RKO (cell line): ENCODE results near the gene LRRC26.

Experiments used
- DNase-seq: peaks from one replicate; pipeline ENCODE4 v3.0.0-alpha.2; 2016; ENCODE audit warnings: low spot score

Gene LRRC26

DNA sequence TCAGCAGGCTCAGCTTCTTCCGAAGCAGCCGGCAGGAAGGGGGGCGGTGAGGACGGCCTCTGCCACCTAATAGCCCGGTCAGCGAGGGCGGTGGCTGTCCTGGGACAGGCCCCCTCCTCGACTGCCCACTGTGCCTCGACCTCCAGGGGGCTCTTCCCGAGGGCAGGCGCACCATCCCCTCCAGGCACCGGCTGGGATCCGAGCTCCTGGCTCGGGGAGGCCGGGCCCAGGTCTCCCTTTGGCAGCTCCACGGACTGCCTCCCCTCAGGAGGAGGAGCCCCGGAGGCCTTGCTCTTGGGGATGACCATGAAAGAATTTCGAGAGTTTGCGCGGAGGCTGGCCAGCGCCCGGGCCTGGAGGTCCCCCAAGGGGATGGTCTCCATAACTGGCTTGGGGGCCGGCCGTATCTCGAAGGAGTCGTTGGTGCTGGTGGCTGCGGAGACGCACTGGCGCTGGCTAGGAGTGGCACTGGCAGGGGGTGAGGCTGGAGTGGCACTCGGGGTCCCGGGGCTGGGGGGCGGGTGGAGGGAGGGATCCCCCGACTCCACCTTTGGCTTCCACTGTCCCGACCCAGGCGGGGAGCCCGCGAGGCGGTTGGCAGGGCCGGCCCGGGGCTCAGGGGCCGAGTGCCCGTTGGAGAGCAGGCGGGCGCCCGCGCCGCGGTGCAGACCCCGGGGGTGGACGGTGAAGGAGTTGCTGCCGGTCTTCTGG, 29.7 kb upstream of the LRRC26 start:
- peak; percentile 65 for DNase-seq

DNA sequence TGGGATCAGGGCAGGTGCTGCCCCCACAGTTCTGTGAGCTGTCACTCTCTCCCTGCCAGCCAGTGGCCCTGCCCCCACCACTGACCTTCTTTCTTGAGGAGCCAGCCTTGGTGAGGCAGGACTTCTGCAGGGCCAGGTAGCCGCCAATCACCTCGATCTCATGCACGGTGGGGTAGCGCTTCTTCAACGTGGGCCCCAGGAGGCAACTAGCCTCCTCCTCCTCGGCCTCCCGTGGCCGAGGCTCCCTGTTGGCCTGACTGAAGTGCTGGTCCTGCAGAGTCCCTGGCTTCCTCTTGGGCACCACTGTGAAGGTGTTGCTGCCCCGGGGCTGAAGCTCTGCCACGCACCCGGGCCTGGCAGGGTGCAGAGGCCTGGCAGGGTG, 29.0 kb upstream of the LRRC26 start:
- peak; percentile 61 for DNase-seq

DNA sequence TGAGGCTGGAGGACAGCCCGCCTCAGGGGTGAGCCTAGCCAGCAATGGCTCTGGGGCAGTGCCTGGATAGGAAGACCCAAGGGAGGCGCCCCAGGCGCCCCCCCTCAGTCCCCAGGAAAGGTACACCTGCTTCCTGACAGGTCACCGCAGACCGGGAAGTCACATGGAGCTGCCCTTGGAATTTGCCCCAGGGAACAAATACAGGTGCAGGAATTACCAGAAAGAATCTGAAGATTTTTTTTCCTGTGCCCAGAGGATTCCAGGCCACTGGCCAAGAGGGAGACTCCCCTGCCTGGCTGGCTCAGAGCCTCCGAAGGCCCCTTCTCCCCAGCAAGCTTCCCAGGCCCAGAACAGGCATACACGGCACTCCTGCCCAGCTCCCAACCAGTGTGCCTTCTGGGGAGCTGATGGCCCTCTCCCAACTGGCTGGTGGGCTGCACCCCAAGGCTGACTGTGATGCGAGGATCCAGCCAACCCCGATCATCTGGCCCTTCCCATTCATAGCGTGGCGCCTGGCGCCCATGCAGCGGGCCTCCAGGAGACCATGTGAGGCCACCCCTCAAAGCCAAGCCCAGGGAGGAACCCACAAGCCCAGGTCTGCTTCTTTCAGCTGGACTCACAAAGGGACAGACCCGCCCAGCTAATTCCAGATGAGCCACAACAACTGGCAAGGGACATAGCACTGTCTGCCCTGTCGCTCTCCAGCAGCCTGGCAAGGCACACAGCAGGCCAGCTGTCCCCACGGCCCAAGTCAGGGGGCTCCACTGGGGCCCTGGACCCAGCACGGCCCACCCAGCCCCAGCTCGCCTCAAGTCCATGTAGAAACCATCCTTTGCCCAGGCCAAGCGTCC, 28.4 kb upstream of the LRRC26 start:
- no peak for DNase-seq

DNA sequence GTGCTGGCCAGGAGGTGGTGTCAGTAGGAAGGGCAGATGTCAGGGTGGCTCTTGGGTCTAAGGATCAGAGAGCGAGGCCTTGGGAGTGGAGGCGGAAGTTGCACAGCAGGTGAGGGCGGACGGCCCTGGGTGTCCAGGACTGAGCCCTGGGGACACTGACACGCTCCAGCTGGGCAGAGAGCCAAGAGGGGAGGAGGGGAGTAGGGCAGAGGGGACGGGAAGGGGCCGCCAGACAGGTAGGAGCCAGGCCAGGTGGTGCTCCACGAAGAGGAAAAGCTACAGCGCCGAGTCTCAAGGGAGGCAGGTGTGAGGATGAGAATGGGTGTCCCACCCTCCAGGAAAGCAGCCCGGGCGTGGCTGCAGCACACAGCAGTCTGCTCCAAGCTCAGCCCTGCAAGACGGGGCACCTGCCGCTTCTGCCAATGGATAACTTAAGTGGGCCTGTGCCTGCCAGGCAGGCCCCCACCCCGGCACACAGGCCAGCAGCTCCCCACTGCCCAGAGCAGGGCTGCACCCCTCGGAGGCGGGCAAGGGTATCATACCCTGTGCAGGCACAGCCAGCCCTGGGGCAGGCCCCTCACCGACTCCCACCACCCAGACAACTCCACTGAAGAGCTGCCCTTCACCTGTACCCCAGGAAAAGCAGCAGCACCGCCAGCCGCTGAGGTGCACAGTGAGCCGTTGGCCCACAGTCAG, 25.8 kb upstream of the LRRC26 start:
- no peak for DNase-seq

DNA sequence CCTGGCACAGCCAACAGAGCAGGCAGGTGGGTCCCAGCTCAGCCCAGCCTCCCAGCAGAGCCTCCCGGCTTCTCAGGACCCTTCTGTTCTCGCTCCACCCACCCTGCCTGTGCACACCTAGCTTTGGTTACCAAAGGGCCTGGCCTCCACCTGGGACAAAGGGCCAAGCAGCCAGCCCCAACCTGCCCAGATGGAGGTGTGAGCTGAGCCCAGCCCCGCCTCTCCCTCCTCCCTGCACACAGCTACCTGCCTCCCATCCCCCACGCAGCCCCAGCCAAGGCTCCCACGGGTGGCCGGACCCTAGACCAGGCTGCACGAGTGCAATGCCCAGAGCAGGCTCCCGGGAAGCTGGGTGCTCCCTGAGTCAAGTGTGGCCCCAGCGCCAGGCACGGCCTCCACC, 25.1 kb upstream of the LRRC26 start:
- DNase-seq: no peak

DNA sequence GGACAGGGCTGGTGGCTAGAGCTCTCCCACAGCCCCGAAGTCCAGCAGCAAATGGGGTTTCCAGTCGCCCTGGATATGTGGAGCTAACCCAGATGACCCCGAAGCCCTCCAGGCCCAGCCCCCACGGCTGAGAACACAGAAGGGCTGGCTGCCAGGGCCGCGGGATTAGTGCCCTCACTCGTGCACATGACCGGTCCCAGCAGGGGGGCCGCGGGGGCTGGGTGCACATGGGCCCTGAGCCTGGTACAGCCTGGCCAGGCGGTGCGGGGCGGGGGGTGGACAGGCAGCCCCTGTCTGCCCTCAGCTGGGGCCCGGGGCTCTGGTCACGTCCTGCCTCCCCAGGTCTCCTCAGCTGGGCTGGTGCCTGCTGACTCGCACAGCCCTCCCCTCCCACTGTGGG, 24.5 kb upstream of the LRRC26 start:
- no peak for DNase-seq

DNA sequence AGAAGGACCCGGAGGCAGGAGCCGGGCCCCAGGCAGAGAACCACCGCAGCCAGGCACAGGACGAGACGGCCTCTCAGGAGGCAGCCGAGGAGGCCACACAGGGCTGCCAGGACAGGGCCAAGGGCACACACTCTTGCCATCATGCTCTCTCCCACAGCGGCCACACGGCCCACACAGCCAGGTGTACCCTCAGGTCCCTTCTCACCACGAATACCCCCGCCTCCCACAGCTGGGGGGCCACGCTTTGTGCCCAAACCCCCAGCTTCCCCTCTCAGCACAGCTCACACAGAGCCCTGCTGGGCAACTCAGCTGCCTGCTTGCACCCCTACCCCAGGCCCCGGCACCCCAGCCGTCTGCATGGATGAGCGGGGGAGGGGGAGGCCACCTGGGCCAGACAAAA, 23.9 kb upstream of the LRRC26 start:
- DNase-seq: no peak

DNA sequence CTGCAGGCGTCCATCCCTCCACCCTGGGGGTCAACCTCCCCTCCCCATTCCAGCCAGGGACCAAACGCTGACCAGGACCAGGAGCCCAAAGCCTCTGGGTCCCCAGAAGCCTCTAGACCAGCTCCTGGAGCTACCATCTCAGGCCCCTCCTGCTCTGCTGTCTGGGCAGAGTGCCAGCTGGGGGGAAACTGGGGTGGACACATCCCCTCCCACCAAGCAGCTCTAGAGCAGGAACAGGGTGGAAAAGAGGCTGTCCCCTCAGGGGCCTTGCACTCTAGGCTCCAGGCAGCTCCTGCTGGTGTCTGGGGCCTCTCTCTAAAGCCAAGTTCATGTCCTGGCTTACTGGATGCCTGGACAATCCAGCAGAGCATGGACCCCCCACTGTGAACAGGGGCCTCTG, 23.0 kb upstream of the LRRC26 start:
- no peak for DNase-seq

DNA sequence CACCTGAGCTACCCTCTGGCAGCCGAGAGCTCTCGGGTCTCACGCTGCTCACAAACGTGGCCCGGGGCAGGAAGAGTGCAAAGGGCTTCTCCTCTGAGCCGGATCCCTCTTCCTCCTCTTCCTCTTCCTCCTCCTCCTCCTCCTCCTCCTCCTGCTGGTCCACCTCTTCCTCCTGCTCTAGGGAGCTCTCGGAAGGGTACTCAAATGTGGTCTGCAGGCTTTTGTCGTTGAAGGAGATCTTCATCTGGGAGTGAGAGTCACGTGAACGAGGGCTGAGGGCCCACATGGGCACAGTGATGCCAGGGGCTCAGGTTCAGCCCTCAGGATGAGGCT, 22.6 kb upstream of the LRRC26 start:
- DNase-seq: no peak

DNA sequence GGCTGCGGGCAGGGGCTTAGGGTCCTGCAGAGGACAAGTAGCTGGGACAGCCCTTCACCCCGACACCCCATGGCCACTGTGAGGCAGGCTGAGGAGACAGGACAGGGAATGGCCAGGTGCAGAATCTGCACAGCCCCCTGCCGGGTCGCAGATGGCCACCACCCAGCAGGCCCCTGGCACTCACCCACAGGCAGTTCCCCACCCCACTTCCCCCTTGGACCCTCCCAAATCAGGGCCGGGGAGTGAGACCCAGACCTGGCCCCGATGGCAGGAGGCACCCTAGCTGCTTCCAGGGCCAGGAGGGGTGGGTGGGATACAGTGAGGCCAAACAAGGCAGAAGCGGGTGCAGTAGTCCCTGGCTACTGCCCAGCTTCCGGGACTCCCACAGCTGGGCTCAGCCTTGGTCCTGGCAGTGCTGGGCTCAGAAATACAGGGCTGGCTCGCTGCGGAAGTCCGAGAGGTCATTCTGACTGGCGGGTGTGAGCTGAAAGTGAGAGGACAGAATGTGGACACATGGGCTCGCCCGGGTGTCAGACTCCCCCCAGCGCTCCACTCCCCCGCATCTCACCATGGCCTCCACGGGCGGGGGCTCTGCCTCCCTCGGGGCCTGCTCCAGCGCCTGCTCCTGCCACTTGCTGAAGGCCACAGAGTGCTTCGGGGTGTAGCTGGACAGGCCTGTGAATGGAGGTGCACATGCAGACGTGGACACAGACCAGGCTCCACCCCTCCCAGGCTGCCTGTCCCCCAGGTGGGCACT, 22.0 kb upstream of the LRRC26 start:
- DNase-seq: no peak

DNA sequence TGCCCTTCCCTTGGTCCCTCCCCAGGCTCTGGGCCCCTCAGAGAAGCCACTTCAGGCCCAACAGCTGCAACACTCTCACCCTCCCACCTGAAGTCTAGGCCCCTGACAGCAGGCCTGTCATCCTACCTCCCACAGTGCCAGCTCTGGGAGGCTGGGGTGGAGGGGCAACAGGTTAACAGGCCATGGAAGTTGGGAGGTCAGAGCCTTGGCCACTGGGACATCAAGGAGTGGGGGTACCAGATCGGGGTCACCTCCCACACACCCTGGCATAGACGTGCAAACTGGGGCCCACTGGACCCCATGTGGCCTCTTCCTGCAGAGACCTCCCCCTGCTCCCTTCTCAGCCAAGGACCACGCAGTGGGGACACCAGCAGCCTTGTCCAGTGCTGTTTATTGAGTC, 21.4 kb upstream of the LRRC26 start:
- DNase-seq: no peak

DNA sequence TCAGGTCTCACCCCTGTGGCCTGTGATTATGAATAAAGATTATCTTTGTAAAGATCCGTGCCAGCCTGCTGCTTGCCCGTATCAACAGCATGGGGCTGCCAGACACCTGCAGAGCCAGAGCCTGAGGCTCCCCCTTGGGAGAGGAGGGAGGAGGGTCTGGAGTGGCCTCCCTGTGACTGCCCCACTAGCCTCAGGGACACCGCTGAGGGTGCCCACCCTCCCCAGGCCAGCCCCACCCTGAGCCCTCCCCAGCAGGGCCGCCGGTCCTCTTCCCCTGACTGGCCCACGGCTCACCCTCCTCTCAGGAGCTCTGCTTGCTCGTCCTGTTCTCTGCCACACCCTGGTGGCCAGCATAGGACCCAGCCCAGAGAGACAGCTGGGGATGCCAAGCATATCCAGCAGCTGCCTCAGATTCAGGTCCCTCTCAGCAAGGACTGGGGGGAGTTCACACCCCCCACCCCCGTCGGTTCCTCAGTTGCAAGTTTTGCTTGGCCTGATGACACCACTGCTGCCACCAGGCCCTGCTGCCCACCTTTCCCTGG, 20.5 kb upstream of the LRRC26 start:
- peak; percentile 83 for DNase-seq

DNA sequence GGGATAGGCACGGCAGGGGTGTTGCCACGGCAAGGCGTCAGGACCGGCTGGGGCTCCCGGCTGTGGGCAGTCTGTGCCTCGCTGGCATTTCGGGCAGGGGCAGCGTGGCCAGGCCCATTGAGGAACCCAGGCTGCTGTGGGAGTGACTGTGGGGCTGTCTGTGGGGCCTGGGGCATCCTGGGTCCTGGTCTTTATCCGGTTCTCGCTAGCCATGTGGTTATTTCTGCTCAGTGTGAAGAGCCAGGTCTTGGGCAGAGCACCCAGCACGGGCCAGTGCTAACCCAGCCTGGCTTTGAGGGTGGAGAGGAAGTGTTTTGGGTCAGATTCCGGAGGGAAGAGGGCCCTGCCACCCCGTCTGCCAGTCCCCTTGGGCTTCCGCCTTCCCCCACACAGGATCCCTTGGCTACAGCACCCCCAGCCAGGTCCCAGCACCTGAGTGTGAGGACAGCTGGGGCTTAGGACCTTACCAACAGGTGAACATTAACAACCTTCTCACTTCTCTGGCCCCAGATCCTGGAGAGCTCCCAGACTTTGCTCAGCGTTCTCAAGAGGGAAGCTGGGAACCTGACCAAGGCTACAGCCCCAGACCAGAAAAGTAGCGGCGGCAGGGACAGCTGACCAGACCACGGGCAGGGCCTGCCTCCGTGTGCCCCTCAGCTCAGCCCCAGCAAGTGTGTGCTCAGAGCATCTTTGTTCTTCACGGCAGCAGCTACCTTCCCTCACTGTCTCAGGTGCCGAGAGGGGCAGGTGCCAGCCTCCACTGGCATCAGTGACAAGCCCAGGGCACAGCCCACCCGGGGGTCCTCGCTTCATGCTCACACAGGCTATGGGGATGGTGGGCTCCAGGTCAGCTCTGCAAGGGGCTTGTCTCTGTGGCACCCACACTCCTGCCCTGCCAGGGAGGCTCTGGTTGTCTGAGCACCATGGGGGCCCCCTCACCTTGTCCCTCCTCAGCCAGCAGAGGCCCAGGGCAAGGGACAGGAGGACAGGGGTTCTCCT, 19.7 kb upstream of the LRRC26 start:
- peak; percentile 44 for DNase-seq

DNA sequence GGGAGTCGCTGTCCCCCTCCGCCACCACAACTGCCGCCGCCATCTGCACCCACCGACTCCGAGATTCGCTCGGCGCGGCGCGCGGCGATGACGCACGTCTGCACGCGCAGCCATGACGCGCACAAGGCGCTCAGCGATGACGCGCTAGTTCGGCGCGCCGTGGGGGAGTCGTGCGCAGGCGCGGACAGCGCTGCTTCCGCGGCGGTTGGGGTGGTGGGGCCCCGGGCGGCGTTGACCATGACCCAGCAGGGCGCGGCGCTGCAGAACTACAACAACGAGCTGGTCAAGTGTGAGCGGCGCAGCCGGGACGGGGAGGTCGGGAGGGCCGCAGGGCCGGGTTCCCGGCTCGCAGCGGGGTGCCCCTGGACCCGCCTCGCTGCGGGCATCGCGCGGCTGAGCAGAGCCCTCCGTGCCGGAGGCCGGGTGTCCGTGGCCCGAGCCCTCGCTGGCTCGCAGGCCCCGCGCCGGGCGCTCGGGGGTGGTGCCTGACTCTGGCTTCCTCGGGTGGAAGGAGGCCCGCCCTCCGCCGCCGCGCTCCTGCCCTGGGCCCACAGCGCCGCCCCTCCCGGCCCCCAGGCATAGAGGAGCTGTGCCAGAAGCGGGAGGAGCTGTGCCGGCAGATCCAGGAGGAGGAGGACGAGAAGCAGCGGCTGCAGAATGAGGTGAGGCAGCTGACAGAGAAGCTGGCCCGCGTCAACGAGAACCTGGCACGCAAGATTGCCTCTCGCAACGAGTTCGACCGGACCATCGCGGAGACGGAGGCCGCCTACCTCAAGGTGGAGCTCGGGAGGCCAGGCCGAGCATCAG, 18.8 kb upstream of the LRRC26 start, which contains the start of the genes ANAPC2 and SSNA1:
Gene ANAPC2, minus strand, starts transcription at position 71 of the 807 bp plus-strand sequence. Its CDS starts 28 bp downstream, at position 43.
Gene SSNA1, plus strand, starts transcription at position 187 of the 807 bp plus-strand sequence. Its CDS starts 51 bp downstream, at position 238.
- DNase-seq: peak; percentile 98

DNA sequence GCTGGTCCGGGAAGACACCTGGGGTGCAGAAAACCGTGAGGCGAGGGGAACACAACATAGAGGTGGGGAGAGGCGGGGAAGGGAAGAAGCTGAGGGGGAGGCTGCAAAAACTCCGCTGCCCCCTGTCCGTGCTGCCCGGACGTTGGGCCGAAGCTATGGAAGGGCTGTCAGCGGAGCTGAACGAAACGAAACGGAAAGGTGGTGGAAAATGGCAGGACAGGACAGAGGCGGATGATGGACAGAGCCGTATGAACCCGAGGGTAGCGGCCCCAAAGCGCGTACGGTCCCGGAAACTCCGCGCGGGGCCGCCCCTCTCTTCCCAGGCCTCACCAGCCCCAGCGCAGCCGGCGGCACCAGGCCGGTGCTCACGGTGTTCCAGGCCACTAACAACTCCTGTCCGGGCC, 18.2 kb upstream of the LRRC26 start:
- no peak for DNase-seq

DNA sequence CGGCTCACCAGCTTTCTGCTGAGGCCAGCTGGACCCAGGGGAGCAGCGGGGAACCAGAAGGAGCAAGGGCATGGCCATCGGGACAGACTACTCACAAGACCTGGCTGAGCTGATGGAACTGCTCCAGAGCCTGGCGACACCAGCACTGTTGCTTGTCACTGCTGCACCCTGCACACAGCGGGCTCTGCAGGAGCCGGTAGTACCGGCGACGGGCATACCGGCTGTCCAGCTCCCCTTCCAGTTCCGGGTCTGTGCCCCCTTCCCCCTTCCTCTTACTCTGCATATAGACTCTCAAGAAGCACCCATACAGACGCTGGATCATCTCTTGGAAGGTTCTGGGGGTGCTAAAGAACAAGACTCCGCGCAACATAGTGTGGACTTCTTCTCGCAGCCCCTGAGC, 17.5 kb upstream of the LRRC26 start:
- no peak for DNase-seq

DNA sequence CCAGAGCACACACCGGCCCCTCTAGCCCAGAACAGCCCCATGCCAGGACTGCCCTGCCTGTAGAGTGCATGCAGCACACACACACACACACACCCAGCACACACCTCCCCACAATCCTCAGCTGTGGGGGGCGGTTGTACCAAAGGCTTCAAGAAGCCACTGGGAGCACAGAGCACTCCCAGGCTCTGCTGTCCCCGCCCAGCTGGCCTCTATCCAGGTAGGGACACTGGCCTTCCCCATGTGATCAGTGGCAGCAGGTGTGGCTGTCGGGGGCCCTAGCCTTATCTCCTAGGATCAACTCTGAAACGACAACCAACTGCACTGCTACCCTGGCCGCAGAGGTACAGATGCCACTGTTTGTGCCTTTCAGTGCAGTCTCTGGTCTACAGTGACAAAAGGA, 16.5 kb upstream of the LRRC26 start:
- DNase-seq: no peak

DNA sequence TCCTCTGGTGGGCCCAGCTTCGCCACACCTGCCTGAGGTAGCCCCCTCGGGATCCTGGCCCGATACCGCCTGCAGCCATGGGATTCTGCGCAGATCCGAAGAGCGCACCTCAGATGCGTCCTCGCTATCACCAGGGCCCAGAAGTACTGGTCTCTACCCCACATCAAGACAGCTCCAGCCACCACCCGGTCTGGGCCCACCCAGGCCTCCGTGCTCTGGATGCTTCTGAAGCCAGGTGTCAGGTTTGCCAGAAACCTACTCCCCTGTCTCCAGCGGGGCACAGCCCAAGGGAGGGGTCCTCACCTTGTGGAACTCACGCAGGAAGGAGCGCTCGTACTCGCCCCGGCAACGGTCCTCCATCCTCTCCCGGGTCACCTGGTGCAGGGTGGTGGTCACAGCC, 16.1 kb upstream of the LRRC26 start:
- DNase-seq: no peak

DNA sequence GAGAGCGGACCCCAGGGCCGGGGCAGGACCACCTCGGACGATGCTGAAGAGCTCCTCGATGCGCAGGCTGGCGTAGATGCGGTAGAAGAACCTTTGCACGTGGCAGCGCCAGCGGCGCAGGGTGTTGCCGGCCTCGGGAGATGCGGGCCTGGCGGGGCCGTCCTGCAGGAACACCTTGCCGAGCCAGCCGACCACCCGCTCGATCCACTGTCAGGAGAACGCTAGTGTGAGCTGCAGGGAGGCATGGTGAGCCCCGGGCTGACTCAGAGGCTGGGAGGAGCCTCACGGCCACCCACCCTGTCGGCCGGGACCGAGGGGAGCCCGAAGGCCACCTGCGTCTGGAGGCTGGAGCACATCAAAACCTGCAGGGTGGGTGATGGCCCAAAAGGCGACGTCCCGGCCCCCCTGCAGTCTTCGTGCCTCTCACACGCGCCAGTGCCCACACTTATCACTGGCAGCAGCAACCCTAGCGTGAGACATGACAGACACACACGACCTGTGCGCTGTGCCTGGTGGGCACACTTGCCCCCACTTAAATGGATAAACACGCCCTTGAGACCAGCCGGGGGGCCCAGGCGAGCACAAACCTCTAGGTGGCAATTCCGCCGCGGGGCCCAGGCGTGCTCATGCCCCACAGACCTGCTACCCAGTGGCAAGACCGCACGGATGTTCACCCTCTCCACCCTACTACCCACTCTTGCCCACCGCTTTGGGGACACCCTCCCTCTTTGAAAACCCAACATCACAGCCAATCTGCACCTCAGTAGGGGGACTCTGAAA, 15.2 kb upstream of the LRRC26 start:
- no peak for DNase-seq
